ENCODE measurements around the gene NDUFB8. TPM values are rescaled to one million over a fixed set of nuclear protein-coding genes. Genes with fewer than 3 reads are reported as not detected.

Gene NDUFB8
- total and polyA plus RNA-seq, 9 donors: 99.4 to 262 (median 150) TPM

DNA sequence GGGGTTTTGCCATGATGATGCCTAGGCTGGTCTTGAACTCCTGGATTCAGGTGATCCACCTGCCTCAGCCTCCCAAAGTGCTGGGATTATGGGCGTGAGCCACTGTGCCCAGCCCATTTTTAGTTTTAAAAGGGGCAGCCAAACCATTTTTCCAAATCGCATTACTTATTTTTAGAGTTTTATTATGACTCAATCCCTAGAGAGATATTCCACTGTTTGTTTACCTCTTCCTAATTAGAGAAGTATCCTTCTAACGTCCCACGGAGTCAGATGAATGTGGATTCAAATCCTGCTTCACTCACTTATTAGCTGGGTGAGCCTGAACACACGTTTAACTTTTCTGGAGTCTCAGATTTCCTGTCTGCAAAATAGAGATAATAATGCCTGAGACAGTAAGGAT is 51.7 kb downstream of the NDUFB8 start:
- intact Hi-C loops (cut with DNase I): no loop called here
- TF ChIP-seq EP300 (IDR thresholded peaks at IDR 0.05) (no peak), POLR2A (IDR thresholded peaks at IDR 0.05) (no peak)
- TF ChIP-seq, protein P1, sequence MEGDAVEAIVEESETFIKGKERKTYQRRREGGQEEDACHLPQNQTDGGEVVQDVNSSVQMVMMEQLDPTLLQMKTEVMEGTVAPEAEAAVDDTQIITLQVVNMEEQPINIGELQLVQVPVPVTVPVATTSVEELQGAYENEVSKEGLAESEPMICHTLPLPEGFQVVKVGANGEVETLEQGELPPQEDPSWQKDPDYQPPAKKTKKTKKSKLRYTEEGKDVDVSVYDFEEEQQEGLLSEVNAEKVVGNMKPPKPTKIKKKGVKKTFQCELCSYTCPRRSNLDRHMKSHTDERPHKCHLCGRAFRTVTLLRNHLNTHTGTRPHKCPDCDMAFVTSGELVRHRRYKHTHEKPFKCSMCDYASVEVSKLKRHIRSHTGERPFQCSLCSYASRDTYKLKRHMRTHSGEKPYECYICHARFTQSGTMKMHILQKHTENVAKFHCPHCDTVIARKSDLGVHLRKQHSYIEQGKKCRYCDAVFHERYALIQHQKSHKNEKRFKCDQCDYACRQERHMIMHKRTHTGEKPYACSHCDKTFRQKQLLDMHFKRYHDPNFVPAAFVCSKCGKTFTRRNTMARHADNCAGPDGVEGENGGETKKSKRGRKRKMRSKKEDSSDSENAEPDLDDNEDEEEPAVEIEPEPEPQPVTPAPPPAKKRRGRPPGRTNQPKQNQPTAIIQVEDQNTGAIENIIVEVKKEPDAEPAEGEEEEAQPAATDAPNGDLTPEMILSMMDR (IDR thresholded peaks at IDR 0.05): no peak

More for the DNA sequence above, 51.7 kb downstream of the NDUFB8 start:
- Histone ChIP-seq H3K36me3 (no peaks in the 10 kb centered on the region), H3K27me3 (no peaks in the 10 kb centered on the region), H3K27ac (no peak overlapping the region), H3K9me3 (no peaks in the 10 kb centered on the region), H3K4me1 (ENCODE audit: insufficient read depth) (peaks cover 6% of the 10 kb centered on the region), H3K4me3 (no peak overlapping the region)
- no peak for DNase-seq
- 15 to 21% (median 17%) methylated on average over 5 of the region's 5 CpGs for WGBS, 3 donors

Other genes with a start within 250 kb of the NDUFB8 start
- 10 to 100 TPM; 14.4 to 34.4 (median 24.6) TPM for gene BLOC1S2, start 243.2 kb downstream of the NDUFB8 start, total RNA-seq
- 10 to 100 TPM; 22.5 to 24.7 TPM for gene BLOC1S2, start 243.2 kb downstream of the NDUFB8 start, polyA plus RNA-seq
- 1 to 10 TPM in 1 of 7 donors, not detected in 6; 2.2 TPM for gene PKD2L1, start 199.6 kb downstream of the NDUFB8 start, total RNA-seq
- gene PKD2L1, start 199.6 kb downstream of the NDUFB8 start, polyA plus RNA-seq: 1 to 10 TPM in 1 of 2 donors, under 1 TPM in 1; 0.02 to 2.5 TPM
- 100 to 1,000 TPM in 2 of 7 donors, 10 to 100 TPM in 5; 21.6 to 302 (median 72.7) TPM for gene SCD, start 182.6 kb downstream of the NDUFB8 start, total RNA-seq
- 100 to 1,000 TPM in 1 of 2 donors, 10 to 100 TPM in 1; 21.1 to 274 TPM for gene SCD, start 182.6 kb downstream of the NDUFB8 start, polyA plus RNA-seq
- under 1 TPM in 3 of 7 donors, not detected in 4; 0.13 to 0.36 (median 0.34) TPM for gene WNT8B, start 66.9 kb downstream of the NDUFB8 start, total RNA-seq
- gene WNT8B, start 66.9 kb downstream of the NDUFB8 start, polyA plus RNA-seq: under 1 TPM in 1 of 2 donors, not detected in 1; 0.06 TPM
- 10 to 100 TPM in 4 of 7 donors, 1 to 10 TPM in 3; 6.6 to 14.1 (median 10.9) TPM for gene SEC31B, start 10.0 kb downstream of the NDUFB8 start, total RNA-seq
- gene SEC31B, start 10.0 kb downstream of the NDUFB8 start, polyA plus RNA-seq: 1 to 10 TPM; 6.1 to 8.1 TPM
- 10 to 100 TPM in 6 of 7 donors, 1 to 10 TPM in 1; 6.3 to 50.0 (median 40.1) TPM for gene HIF1AN, start 6.1 kb upstream of the NDUFB8 start, total RNA-seq
- 10 to 100 TPM in 1 of 2 donors, 1 to 10 TPM in 1; 9.9 to 60.2 TPM for gene HIF1AN, start 6.1 kb upstream of the NDUFB8 start, polyA plus RNA-seq
- gene PAX2, start 215.7 kb upstream of the NDUFB8 start, total RNA-seq: 10 to 100 TPM in 1 of 7 donors, 1 to 10 TPM in 3, under 1 TPM in 1, not detected in 2; 0.92 to 10.8 (median 2.7) TPM
- gene PAX2, start 215.7 kb upstream of the NDUFB8 start, polyA plus RNA-seq: under 1 TPM in 1 of 2 donors, not detected in 1; 0.04 TPM